ENCODE measurements around the gene TEX29. TPM values are rescaled to one million over a fixed set of nuclear protein-coding genes. Genes with fewer than 3 reads are reported as not detected.

The TEX29 gene
- polyA plus RNA-seq, 1 donor from 2014 or later = not detected

DNA sequence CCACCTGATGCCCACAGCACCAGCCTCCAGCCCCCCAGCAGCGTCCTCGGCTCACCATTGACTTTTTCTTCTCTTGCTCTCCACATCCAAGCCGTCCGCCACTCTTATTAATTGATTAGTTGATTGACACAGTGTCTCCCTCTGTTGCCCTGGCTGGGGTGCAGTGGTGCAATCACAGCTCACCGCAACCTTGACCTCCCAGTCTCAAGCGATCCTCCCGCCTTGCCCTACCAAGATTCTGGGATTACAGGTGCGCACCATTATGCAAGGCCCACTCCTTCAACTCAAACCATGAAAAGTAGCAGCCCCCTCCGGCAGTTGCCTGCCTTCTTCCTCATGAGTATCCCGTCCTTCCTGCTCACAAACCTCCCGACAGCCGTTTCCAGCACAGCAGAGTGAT lies 921 bp upstream of the TEX29 start:
- Histone ChIP-seq H3F3A (ENCODE audit: insufficient read depth, low read length, poor library complexity, severe bottlenecking) (no peaks in the 10 kb centered on the region), H3K4me2 (ENCODE audit: low read length) (no peak overlapping the region), H3K27ac (ENCODE audit: low read length) (no peak overlapping the region), H3K9ac (ENCODE audit: low read length) (no peak overlapping the region), H3K79me2 (replicated peaks; ENCODE audit: insufficient read depth, low read length) (no peaks in the 10 kb centered on the region), H2AFZ (ENCODE audit: low read depth, low read length) (no peak overlapping the region), H3K27me3 (ENCODE audit: insufficient read depth, low read depth, low read length) (no peaks in the 10 kb centered on the region), H3K9me3 (ENCODE audit: low read length) (no peaks in the 10 kb centered on the region), H3K36me3 (ENCODE audit: insufficient read depth, low read length) (no peaks in the 10 kb centered on the region), H4K20me1 (ENCODE audit: insufficient read depth) (no peaks in the 10 kb centered on the region), H3K4me3 (ENCODE audit: low read length) (no peak overlapping the region), H3K9me2 (ENCODE audit: insufficient read depth, low read length) (no peaks in the 10 kb centered on the region)
- TF ChIP-seq SMC3 (conservative IDR thresholded peaks at IDR 0.05; ENCODE audit: poor library complexity) (no peak), EZH2 (IDR thresholded peaks at IDR 0.05; ENCODE audit: borderline replicate concordance, insufficient read depth, low read length, poor library complexity, severe bottlenecking) (no peak), POLR2AphosphoS5 (IDR thresholded peaks at IDR 0.05) (no peak), RAD21 (conservative IDR thresholded peaks at IDR 0.05) (no peak), TAF1 (IDR thresholded peaks at IDR 0.05; ENCODE audit: low read depth) (no peak), MXI1 (conservative IDR thresholded peaks at IDR 0.05; ENCODE audit: poor library complexity, severe bottlenecking) (no peak), EP300 (conservative IDR thresholded peaks at IDR 0.05; ENCODE audit: poor library complexity, severe bottlenecking) (no peak)
- TF ChIP-seq, protein P1, sequence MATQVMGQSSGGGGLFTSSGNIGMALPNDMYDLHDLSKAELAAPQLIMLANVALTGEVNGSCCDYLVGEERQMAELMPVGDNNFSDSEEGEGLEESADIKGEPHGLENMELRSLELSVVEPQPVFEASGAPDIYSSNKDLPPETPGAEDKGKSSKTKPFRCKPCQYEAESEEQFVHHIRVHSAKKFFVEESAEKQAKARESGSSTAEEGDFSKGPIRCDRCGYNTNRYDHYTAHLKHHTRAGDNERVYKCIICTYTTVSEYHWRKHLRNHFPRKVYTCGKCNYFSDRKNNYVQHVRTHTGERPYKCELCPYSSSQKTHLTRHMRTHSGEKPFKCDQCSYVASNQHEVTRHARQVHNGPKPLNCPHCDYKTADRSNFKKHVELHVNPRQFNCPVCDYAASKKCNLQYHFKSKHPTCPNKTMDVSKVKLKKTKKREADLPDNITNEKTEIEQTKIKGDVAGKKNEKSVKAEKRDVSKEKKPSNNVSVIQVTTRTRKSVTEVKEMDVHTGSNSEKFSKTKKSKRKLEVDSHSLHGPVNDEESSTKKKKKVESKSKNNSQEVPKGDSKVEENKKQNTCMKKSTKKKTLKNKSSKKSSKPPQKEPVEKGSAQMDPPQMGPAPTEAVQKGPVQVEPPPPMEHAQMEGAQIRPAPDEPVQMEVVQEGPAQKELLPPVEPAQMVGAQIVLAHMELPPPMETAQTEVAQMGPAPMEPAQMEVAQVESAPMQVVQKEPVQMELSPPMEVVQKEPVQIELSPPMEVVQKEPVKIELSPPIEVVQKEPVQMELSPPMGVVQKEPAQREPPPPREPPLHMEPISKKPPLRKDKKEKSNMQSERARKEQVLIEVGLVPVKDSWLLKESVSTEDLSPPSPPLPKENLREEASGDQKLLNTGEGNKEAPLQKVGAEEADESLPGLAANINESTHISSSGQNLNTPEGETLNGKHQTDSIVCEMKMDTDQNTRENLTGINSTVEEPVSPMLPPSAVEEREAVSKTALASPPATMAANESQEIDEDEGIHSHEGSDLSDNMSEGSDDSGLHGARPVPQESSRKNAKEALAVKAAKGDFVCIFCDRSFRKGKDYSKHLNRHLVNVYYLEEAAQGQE (IDR thresholded peaks at IDR 0.05; ENCODE audit: borderline replicate concordance) = no peak
- TF ChIP-seq, protein P2, sequence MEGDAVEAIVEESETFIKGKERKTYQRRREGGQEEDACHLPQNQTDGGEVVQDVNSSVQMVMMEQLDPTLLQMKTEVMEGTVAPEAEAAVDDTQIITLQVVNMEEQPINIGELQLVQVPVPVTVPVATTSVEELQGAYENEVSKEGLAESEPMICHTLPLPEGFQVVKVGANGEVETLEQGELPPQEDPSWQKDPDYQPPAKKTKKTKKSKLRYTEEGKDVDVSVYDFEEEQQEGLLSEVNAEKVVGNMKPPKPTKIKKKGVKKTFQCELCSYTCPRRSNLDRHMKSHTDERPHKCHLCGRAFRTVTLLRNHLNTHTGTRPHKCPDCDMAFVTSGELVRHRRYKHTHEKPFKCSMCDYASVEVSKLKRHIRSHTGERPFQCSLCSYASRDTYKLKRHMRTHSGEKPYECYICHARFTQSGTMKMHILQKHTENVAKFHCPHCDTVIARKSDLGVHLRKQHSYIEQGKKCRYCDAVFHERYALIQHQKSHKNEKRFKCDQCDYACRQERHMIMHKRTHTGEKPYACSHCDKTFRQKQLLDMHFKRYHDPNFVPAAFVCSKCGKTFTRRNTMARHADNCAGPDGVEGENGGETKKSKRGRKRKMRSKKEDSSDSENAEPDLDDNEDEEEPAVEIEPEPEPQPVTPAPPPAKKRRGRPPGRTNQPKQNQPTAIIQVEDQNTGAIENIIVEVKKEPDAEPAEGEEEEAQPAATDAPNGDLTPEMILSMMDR (IDR thresholded peaks at IDR 0.05; ENCODE audit: poor library complexity, severe bottlenecking) = no peak

DNA sequence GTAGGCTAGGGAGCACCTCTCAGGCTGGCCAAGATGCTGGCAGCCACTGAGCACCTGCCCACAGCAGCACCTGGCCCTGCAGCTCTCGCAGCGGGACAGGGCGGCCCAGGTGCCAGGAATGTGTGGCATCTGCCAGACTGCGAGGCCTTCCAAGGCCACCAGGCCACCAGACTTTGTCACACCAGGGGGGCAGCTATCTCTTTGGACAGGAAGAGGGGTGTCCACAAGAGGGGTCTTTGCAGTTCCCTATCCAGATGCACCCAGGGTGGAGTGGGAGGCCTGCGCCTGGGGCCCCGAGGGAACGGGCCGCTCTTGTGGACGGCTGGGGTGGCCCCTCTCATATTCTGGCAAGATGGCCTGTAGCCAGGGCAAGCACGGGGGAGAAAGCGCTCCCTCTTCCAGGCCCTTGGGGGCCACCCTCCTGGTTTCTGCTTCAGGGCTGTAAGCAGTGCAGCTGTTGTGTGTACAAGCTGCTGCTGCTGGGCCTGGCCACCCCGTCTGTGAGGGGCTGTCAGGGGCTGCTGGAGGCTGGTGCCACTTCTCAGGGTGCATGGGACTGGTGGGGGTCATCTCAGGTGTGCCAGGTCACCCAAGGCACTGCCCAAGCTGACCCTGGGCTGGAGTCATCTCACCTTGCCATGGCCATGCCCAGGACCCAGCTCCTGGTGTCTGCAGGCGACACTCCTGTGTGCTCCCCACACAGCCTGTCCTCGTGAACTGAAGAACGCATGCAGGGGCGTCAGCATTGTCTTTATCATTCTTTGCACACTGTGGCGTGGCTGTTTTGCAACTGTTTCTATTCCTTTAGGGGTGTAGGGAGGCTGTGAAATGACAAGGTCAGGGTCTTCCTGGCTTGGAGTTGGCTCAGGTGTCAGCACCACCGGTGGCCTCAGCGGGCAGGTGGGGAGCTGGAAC lies 1.8 kb downstream of the TEX29 start:
- Histone ChIP-seq H3K4me2 (ENCODE audit: low read length) (no peak overlapping the region), H3K9ac (ENCODE audit: low read length) (no peak overlapping the region), H3K27ac (ENCODE audit: low read length) (no peak overlapping the region), H3F3A (ENCODE audit: insufficient read depth, low read length, poor library complexity, severe bottlenecking) (no peaks in the 10 kb centered on the region), H3K9me2 (ENCODE audit: insufficient read depth, low read length) (no peaks in the 10 kb centered on the region), H3K79me2 (replicated peaks; ENCODE audit: insufficient read depth, low read length) (no peaks in the 10 kb centered on the region), H3K27me3 (ENCODE audit: insufficient read depth, low read depth, low read length) (no peaks in the 10 kb centered on the region), H2AFZ (ENCODE audit: low read depth, low read length) (no peak overlapping the region), H3K36me3 (ENCODE audit: insufficient read depth, low read length) (no peaks in the 10 kb centered on the region), H3K4me3 (ENCODE audit: low read length) (no peak overlapping the region), H4K20me1 (ENCODE audit: insufficient read depth) (no peaks in the 10 kb centered on the region), H3K9me3 (ENCODE audit: low read length) (no peaks in the 10 kb centered on the region)
- TF ChIP-seq EP300 (conservative IDR thresholded peaks at IDR 0.05; ENCODE audit: poor library complexity, severe bottlenecking) = no peak
- TF ChIP-seq, protein P2 (IDR thresholded peaks at IDR 0.05; ENCODE audit: poor library complexity, severe bottlenecking) = no peak
- TF ChIP-seq EZH2 (IDR thresholded peaks at IDR 0.05; ENCODE audit: borderline replicate concordance, insufficient read depth, low read length, poor library complexity, severe bottlenecking) = no peak
- TF ChIP-seq, protein P1 (IDR thresholded peaks at IDR 0.05; ENCODE audit: borderline replicate concordance) = no peak
- TF ChIP-seq MXI1 (conservative IDR thresholded peaks at IDR 0.05; ENCODE audit: poor library complexity, severe bottlenecking) = no peak
- TF ChIP-seq TAF1 (IDR thresholded peaks at IDR 0.05; ENCODE audit: low read depth) = no peak
- TF ChIP-seq RAD21 (conservative IDR thresholded peaks at IDR 0.05) = no peak
- TF ChIP-seq POLR2AphosphoS5 (IDR thresholded peaks at IDR 0.05) = no peak
- no peak for TF ChIP-seq SMC3 (conservative IDR thresholded peaks at IDR 0.05; ENCODE audit: poor library complexity)
